GM19463 (cell line): ENCODE data around the gene FAIM2.

Experiments
- ATAC-seq: cut with Tn5 transposase; IDR thresholded peaks from one replicate; pipeline ENCODE4 v1.9.1; 2021; ENCODE audit warnings: mild to moderate bottlenecking, moderate library complexity; ENCODE audit not compliant: unreplicated experiment

Gene FAIM2

DNA sequence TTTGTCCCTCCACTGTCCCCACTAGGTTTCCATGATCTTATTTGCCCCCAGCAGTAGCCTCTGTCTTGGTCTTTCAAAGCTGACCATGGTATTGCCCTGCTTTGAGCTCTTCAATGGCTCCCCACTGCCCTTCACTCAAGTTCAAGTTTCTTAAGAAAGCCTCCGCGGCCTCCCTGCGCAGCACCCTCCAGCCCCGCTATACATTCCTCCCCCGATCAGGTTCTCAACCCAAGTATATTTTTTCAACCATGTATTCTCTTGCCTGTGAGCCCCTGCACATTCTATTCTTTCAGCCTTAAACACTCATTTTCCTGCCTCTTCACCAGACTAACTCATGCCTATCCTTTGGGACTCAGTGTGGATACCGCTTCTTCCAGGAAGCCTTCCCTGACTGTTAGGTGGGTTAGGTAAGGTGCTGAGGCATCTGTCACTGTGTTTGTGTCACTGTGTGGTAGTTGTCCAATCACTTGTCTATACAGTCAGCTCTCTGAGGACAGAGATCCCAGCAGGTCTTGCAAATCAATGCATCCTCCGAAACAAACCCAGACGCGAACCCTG is 4.3 kb downstream of the FAIM2 start:
- no peak for ATAC-seq

GRCh38 chr12:49897276-49897675 is 6.4 kb downstream of the FAIM2 start:
- no peak for ATAC-seq

GRCh38 chr12:49895773-49896172 is 7.9 kb downstream of the FAIM2 start:
- no peak for ATAC-seq

DNA sequence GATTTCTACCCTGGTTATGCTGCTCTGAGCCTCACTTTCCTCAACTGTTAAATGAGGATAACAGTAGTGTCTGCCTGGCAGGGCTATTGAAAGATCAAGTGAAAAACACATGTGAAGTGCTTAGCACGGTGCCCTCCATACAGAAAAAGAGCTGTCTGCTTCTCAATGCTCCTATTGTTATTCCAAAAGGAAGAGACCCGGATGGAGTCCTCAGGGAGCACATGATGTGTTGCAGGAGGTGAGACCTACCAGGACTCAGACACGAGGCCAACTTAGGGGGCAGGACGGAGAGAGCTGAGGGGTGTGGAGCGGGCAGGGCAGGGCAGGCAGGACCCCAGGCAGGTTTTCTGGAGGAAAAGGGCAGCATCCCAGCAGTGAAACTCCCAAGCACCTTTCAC is 8.9 kb downstream of the FAIM2 start:
- ATAC-seq, result no peak

DNA sequence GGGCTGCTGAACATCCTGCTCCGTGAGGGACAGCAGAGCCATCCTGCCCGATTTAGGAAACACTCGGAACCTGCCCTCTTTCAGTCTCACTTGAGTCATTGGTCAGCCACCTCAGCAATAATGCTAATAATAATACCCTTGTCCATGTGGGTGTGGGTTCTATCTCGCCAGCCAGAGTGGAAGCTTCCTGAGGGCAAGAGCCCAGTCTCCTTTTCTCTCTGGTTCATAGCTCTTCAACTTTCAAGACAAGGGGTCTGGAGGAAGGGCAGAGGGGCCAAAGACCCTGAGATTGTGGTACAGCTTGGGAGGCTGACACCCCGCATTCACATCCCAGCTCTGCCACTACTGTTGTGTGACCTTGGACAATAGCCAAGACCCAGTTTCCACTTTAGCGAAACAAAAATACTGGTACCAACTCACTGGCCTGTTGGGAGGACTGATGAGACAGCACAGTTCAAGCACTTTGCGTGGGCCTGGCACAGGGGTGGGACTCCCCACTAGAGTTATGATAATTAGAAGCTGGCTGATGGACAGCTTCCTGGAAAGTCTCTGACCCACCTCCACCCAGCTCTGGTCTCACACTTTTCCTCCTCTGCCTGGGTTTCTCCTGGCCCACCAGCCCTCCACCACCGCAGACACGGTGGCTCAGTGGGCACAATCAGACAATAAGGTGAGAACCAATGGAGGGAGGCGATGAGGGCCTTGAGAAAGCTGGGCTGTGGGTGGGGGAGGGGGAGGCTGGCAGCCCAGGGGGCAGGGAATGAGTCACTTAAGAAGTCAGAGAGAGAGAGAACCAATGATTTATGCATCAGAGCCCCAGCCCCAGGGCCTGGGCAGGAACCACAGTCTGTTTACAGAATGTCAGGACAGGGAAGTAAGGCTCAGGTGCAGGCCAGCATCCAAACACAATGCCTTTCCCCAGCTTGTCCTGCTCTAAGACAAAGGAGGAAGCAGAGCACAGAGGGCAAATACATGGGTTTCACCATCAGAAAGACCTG is 9.6 kb downstream of the FAIM2 start:
- no peak for ATAC-seq

DNA sequence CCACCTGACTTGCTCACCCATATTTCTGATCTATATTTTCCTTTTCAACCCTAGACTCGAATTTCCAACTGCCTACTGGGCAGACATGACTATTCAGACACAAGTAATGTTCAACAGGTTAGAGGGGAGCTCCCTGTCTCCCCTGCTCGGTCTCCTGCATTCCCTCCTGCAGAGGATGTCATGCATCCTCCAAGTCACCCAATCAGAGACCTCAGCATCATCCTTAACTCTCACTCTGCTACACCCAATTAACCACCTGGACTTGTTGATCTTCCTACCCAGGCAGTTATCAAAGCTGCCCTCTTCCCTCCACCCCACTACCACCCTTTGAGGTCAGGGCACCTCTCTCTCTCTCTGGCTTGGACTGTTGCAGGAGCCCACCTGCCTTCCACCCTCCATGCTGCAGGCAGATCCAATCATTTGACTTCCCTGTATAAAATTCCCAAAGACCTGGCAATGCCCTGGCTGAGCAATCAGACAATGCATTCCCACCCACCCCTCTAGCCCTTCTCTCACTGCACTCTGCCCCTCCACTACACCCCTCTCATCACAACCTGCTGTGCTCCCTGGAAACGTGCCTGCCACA is 10.9 kb downstream of the FAIM2 start:
- ATAC-seq, result no peak

DNA sequence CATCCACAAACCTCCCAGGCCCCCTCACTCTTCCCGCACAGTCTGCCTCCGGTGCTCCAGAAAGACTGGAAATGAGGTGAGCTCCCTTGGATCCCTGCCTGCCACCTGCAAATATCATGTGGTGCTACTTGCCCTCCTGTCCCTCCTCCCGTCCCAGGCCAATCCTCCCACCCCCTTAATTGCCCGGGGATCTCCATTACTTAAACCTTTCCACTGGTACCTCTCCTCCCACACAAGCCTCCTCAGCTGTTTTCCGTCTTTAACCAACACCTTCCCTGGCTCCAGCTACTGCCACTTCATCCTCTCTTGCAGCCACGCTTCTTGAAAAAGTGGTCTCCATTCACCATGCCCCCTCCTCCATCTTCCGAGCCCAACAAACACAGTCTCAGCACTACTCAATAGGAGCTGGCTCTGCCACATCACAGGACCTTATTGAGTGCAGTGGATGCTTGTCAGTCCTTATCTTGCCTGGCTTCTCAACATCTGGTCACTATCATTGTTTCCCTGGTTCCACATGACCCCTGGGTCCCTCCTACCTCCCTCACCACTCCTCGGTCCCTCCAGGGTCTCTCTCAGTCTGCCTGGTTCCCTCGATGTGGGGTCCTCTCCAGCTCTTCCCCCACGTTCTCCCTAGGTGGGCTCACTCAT is 11.5 kb downstream of the FAIM2 start:
- no peak for ATAC-seq

DNA sequence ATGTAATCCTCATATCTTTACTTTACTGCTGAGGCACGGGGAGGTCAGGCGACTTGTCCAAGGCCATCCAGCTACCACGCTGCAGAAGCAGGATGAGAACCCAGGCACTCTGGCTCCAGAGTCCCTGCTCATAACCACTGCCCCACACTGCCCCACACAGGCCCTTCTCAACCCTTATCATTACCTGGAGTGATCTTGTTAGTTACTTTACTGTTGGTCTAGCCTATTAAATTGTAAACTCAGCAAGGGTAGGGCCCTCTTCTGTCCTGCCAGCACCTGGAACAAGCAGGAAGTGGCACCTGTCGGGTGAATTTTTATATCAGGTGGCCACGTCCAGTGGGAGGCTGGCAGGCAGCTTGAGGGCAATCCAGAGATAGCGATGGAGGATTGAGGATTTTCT is 12.2 kb downstream of the FAIM2 start:
- ATAC-seq, result no peak

GRCh38 chr12:49891012-49891411 is 12.7 kb downstream of the FAIM2 start:
- no peak for ATAC-seq

- ATAC-seq, result no peak
These were observed 13.6 kb downstream of the FAIM2 start for GRCh38 chr12:49890096-49890461.

GRCh38 chr12:49889361-49890095 is 14.2 kb downstream of the FAIM2 start:
- ATAC-seq, result no peak

DNA sequence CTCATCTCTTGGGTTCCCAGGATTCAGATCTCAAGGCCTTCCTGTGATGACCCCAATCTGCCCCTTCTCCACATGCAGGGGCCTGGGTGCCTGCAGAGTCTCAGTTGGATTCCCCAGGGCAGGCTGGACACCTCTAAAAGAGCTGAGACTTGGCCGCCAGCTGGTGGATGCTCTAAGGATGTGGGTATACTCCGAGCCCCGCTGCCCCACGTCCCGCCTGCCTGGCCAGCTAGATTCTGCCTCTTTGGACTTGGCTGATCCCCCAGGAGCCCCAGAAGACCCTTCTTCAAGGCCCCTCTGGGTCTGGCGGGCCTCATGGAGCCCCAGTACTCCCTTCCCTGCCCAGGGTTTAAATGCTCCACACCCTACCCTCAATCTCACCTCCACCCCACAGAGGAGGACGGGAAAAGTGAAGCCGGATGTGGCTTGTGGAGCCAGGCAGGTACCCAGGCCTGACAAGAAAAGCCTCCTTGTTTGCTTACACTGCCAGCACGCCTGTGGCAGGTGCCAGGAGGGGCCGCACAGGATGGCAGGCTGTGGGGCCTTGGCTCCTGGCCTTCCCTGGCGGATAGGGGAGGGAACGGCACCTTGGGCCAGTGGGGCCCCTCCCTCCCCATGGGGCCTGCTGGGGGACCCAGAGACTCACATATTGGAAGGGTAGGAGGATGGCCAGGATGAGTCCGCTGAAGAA is 15.1 kb downstream of the FAIM2 start:
- ATAC-seq, result no peak

DNA sequence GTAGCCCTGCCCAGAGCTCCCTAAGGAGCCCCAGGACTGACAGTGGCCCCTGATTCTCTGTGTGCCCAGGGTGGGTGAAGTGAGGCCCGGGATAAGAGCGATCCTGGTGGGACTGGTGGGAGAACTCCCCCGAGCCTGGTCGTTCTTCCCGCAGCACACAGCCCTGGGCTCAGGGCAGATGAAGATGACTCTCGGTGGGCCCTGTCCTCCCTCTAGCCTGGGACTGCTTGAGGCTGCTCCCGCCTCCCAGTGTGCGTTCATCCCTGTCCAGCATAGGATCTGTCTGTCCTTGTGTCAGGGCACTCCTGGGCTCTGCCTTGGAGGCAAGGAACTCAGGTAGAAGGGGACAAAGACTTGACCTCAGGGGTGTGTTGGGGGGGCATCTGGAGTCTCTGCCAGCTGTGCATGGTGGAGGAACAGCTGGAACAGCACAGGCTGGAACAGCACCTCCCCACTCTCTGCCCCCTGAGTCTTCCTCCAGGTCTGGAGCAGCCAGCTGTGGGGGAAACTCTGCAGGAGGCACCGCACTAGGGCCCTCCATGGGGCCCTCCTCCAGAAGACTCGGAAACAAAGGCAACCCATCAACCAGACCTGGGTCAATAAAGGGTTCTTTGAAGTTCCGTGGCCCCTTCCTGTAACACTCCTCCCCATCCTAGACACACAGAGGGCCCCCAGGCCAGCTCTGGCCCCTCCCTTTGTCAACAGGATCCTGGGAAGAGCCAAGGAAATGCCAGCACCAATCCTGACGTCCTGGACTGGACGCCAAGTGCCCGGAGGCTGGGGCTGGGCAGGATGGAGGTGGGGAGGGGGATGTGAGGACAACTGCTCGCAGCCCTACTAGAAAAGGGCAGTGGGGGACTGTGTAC is 15.9 kb downstream of the FAIM2 start:
- ATAC-seq, result no peak

DNA sequence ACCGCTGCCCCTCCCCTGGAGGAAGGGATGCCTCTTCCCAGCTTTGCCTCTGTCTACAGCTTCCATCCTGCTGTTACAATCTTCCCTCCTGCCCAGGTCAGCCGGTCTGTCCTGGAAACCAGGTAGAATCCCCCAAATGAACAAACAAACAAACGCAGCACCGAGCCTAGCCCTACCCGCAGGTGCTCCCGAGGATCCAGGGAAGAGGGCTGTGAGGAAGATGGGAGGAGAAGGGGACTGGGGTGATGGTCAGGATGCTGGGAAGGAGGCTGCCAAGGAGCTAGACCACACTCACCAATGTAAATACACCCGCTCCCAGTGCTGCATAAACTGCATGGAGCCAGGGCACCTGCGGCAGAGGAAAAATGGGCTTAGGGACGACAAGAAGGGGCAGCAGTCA is 16.6 kb downstream of the FAIM2 start:
- ATAC-seq, result no peak

GRCh38 chr12:49885663-49886461 is 17.8 kb downstream of the FAIM2 start:
- no peak for ATAC-seq

DNA sequence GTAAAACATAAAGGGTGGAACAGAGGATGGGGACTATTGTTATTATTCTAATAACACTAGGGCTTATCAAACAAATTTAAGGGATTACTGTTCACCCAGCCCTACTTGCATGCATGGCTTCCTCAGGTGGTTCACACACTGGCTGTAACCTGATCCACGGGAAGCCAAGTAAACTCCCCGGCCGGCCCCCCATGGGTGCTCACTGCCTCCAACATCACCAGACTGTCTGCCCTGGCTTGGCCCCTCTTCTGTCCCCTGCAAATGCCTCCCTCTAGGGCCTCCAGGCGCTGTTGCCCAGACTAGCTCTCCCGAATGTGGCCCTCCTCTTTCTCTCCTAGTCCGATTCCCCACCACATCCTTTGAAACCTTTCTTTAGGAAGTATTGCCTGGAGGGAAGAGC is 18.6 kb downstream of the FAIM2 start:
- ATAC-seq, result no peak

- no peak for ATAC-seq
These were observed 20.7 kb downstream of the FAIM2 start for GRCh38 chr12:49882851-49883464.

- no peak for ATAC-seq
These were observed 21.4 kb downstream of the FAIM2 start for GRCh38 chr12:49882248-49882850.
